GM19452 (cell line): Measurements from ENCODE around the gene TMEM171.

Source experiments
- ATAC-seq: cut with Tn5 transposase; IDR thresholded peaks from one replicate; pipeline ENCODE4 v1.9.1; 2021; ENCODE audit not compliant: unreplicated experiment

The TMEM171 gene

DNA sequence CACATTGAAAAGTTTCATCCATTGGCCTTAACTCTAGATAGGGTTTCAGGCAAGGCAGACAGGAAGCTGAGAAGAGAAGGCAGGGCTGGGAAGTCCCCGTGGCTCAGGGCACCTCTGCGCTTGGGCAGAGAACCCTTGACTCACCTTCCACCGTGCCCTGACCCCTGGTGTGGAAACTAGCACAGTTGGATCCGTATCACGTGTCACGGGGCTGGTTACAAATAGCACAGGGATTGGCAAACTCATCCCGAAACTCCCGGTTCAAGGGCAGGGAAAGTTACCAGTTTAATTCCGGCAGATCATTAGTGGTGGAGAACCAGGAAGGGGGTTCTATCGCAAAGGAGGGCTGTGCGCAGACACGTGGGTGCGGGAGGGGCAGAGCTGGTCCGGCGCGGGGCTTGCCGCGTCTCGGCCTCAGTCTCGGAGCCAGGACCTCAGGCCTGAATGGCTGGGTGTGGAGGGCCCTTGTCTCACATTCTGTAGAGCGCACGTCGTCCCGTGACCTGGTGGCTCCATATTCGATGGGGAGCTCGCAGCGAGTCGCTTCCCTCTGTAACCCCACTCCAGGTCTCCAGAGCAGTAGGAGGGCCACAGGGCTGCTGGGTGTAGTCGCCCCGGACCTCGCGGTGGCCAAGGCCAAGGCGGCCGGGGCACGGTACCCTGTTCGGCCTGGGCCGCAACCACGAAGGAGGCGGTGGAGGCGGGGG lies 771 bp upstream of the TMEM171 start:
- no peak for ATAC-seq

DNA sequence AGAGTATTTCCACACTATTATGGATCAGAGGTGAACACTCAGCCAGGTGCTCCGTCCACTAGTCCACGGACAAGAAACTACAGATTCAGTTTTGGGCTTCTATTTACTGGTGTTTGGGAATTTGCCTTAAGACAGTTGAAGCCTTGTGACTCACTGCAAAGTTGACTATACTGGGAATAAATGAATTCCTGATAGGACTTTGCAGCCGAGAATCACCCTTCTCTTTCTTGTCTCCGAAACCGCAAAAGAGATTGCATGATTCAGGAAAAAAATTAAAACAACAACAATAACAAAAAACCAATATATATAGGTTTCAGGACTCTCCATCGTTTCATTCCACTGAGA lies 716 bp downstream of the TMEM171 start:
- no peak for ATAC-seq

DNA sequence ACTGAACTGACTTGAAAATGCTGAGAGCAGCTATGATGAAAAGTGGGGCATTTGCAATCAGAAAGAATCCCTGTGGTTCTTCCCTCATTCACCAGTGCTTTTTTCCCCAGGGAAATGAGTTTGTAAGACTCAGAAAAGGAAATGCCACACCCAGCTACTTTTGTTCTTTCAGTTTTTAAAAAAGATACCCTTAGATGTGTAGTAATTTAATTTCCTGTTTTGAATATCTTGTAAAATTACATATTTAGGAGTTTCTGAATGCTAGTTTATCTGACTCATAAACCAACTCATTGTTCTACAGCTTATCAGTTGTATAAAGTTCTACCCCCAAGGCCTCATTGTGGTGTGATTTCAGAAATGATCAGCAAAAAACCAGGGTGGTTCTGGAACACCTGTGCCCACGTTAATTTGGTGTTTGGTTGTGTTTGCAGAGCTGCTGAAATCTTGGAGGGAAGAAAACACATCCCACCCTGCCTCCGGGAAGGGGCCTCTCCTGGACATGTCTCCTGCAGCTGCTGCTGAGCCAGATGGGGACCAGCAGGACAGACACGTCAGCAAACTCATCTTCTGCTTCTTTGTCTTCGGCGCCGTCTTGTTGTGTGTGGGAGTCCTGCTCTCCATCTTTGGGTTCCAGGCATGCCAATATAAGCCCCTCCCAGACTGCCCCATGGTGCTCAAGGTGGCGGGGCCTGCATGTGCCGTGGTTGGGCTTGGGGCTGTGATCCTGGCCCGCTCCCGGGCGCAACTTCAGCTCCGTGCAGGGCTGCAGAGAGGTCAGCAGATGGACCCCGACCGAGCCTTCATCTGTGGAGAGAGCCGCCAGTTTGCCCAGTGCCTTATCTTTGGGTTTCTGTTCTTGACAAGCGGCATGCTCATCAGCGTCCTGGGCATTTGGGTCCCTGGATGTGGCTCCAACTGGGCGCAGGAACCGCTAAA lies 2.8 kb downstream of the TMEM171 start:
- ATAC-seq = no peak

DNA sequence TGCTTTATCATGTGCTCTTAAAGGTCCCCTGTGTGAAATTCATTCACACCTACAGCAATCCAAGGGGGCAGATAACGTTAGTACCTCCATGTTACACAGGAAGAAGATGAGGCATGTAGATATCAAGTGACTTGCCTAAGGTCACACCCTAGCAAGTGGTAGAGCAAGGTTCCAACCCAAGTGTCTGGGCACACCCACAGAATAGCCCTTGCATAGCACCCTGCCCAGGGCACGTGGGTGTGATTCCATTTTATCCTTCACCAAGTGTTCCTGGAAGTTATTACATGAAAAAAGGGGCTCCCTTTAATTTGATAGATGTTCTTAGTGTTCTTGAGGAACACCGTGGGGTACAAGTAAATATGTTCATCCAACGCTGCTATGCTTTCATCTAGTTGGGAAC lies 4.9 kb downstream of the TMEM171 start:
- ATAC-seq = no peak

DNA sequence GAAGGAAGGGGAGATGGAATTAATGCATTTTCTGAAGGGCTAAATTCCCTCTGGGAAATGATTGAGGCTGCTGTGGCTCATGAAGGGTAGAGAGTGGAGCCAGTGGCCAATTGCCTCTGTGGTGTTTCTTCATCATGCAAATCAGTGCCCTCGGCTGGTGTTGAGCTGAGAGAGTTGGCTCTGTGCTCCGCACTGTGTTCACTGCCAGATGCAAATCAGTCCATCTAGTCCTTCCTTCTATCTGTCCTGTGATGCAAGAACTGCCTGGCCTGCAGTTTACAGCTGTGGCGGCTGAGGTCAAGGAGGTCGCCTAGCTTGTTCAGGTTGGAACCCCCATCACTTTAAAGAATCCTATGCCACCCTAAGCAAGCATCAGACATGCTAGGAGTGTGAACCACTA lies 6.0 kb downstream of the TMEM171 start:
- no peak for ATAC-seq

DNA sequence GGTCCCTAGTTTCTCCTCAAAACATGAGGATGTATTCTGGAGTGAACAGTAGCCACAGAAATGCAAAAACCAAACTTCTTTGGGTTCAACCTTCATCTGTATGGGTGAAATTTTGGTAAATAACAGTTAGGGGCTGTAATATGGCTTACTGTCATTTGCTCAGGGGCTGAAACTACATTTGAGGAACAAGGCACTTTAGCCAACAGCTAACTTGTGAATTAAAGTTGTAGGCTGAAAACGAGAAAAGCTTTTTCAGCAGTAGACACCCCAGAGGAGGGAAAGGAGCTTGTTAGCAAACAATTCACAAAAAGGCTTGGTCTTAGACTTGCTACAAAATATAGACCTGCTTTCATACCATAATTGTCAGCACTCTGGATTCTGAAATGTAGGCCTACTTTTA lies 6.6 kb downstream of the TMEM171 start:
- no peak for ATAC-seq

DNA sequence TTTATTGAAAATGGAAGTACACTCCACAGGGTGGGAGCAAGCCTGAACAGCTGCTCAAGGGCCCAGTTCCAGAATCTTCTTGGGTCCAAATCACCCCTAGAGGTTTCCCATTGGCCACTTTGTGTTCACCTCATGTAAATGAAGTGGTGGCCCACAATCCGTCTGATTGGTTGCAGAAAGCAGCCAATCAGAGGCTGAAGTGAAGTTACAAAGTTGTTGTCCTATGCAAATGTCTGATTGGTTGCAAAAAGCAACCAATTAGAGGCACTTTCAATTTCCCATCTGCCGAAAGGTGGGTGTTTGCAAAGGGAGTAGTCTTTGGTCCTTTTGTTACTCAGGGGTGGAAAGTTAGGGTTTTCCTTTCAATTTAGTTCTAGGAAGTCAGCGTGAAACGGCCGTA lies 8.8 kb downstream of the TMEM171 start:
- no peak for ATAC-seq

DNA sequence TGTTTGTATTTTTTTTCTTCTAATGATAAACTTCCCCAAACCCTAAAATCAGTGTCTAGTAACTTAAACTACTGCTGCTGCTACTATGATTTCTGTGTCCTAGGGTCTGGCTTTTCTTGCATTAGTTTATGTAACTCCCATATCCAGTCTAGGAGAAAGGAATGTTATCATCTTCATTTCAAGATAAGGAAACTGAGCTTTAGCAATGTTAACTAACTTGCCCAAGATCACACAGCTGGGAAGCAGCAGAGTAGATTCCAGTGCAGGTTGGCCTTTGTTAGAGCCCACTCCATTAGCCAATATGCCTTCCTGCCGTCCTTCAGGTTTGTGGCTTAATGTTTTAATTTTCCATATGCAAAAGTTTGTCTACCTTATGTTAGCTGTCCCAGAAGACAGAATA lies 10.4 kb downstream of the TMEM171 start:
- no peak for ATAC-seq

DNA sequence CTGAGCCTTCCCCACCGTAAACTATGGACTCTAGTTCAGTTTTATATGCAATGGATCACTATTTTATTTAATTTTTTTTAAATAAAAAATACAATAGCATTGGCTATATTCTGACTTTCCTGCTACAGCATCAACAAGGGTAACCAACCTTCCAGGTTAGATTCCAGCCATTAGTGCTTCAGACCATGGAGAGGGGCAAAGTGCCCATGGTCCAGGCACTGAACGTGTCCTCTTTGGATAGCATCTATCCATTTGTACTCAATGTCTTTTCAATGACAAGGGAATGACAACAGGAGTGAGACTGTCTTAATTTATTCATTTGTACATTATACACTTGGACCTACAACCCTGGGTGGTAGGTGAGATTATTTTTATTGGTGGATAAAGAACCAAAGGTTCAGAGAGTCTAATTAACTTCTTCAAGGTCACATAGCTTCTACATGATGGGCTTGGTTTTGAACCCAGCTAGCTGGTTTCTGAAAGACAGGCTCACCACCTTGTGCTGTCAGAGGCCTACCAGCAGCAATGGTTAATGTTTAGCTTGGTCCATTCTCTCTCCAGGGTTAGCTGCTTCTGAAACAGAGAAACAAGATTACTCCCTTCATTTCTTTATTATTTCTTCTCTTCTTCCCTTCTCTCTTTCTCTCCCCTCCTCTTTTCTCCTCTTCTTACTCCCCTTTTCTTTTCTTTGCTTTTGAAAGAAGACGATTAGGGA lies 11.5 kb downstream of the TMEM171 start:
- no peak for ATAC-seq

DNA sequence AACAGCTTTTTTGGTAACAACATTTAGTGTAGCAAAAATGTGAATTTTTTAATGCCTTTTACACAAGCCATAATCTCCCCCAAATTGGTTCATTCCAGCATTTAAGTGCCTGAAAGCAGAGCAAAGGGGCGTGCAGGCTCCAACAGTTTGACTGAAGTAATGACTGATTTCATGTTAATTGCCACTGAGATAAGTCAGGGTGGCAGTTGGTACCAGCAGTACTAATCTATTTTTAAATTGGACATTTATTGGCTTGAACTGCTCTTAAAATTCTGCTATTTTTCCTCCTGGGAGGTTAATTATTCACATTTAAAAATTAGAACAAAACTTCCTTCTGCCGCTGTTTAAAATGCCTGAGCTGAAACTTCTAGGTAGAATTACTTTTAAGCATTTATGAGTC lies 12.4 kb downstream of the TMEM171 start:
- no peak for ATAC-seq

DNA sequence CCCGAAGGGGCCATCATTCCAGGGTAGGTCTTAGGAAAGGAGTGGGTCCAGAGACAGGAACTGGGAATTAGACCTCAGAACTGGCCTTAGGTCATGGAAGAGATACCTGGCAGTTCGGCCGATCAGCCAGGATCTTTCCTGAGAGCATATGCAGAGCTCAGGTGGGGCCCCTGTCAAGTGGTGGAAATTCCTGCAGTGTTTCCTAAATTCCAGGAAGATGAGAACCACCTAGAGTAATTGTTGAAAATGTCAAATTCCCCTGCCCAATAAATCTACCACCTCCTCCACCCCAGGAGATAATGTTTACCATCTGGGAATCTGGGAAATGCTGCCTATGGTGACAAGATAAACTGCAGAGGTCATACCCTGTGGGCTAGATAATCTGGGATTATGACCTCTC lies 14.6 kb downstream of the TMEM171 start:
- no peak for ATAC-seq

DNA sequence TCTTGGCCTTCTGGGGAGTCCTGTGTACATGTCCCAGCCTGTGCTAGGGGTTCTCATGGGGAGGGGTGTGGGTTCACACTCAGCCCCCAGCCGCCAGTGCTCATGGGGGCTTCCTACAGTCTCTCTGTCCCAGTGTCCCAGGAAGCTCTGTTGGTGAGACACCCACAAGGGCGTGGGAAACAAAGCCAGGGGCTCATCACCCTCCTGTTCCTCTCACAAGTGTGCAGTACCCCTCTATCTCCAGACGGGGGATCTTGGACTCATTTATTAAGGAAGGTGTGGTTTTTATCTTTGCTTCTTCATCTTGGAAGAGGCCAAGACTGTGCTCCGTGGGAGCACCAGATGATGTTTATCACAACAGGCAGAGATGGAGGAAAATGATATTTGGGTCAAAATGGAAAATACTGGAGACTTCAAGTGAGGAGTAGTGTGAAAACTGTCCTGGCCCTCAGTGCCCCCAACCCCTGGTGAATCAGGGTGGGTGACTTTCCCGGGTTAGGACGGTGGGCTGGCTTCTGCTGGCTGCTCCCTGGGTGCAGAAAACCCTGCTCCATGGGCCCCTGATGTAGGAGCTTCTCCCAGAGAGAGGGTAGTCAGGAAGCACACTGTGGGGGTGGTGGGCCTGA lies 15.2 kb downstream of the TMEM171 start:
- no peak for ATAC-seq

DNA sequence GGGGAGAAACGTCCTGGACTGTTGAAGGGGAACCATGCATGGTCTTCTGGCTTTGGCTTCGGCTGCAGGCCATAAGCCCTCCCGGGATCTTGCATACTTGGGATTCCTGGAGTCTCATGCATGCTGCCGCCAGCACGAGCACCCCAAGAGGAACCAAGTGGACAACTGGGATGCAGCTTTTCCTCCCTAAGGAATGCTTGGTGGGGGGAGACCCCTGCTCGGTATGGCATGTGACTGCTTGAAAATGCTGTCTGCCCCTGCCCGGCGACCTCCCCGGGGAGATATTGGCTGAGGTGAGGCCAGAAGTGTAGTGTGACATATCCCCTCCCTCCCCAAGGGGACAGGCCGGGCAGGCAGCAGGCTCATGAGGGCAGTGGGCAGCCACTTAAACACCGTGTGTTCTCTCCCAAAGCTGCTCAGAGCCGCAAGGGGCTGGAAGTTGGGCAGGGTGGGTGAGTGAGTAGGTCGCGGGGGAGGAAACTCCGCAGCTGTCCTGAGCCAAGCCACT lies 15.7 kb downstream of the TMEM171 start:
- ATAC-seq = no peak

DNA sequence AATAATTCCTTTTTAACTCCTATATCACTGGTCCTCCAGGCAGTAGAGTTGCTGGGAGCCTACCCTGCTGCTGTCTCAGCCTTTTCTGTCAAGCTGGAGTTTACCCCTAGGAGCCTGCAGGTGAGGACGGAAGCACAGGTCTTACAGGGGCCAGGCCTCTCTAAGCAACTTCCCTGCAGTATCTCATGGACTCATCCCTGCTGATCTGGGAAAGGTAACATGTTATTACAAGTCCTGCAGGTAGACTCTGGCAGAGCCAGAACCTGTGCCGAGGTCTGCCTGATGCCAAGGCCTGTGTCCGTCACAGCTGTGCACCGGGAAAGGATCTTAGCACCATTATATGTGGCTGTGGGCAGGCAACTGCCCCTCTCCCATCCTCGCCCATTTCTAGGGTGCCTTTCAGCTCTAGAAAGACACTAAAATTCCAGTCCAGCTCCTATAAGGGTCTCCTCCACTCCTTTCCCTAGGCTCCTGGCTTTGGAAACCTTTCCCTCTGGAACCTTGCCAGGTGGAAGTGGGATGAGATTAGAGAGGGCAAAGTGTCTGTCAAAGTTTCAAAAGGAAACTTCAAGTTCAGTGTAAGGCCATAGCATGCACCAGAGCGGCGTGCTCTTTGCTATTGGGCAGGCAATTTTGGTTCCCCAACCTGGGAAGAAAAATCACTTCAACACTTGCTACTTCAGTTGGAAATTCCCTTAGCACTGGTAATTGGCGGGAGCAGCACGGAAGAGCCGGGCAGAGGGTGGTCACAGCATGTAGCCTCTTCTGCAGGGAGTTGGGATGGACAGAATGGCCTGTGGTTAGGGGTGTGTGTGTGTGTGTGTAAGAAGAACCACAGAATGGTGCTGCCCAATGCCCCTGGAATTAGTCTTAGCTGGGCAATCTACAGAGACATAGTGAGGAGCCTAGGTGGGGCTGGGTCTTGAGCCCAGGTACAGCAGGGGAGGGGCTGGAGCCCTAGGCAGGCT lies 17.5 kb downstream of the TMEM171 start:
- no peak for ATAC-seq

DNA sequence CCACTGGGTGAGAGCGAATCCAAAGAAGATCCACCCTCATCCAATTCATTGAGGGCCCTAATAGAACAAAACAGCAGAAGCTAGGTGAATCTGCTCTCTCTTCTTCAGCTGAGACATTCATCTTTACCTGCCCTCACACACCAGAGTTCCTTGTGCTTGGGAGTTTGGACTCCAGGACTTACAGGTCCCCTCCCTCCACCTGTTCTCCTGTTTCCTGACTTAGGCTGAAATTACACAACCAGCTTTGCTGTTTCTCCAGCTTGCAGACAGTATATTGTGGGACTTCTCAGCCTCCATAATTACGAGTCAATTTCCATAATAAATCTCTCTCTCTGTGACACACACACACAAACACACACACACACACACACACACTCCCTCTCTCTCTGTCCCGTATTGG lies 19.1 kb downstream of the TMEM171 start:
- no peak for ATAC-seq

DNA sequence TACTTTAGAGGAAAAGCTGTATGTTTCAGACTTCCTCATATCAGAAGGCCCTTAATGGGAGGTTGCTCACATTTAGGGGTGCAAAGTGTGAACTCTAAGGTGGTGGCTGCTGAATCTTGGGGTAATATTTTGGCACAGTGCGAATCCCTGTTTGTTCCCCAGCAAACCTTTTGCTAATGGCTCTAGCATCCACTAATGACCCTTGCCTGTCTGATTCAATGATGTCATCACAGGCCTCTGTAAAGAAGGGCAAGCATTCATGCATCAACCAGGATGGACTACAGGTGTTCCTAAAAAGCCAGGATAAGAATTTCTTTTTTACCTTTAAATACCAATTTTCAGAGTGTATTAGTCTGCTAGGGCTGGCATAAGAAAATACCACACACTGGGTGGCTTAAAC lies 20.4 kb downstream of the TMEM171 start:
- ATAC-seq = no peak

DNA sequence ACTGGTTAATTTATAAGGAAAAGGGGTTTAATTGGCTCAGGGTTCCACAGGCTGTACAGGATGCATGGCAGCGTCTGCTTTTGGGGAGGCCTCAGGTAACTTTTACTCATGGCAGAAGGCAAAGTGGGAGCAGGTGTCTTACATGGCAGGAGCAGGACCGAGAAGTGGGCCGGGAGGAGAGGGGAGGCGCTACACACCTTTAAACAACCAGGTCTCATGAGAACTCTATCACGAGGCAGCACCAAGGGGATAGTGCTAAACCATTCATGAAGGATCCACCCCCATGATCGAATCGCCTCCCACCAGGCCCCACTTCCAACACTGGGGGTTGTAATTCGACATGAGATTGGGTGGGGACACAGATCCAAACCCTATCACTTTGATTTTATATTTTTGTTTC lies 21.7 kb downstream of the TMEM171 start:
- no peak for ATAC-seq

DNA sequence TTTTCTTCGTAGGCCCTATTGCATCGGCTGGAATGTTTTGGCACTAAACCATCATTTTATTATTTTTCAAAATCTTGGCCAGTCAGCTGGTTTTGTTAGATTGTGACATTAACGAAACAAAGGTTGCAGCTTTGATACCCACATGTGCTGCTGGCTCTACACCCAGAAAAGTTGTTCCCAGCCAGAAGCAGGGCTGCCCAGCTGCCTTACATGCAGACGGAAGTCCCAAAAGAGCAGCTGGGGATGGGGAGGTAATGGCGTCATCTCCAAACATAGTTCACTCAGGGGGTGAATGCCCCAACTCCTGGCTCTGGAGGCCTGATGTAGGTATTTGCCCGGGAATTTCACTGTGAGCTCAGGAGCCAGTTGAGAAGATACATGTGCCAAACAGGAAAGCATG lies 23.3 kb downstream of the TMEM171 start:
- no peak for ATAC-seq

DNA sequence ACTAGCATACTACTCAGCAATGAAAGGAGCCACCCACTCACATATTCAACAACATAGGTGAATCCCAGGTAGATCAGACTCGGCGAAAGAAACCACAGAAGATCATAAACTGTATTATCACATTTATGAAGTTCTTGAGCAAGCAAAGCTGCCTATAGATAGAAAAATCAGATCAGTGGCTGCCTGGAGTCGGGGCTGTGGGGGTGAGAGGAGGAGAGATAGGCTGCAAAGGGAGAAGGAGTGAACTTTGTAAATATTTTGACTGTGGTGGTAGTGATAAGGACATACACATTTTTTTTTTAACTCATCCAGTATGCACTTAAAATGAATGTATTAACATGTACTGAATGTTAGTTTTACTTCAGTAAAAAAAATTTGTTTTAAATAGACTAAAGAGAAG lies 29.2 kb downstream of the TMEM171 start:
- ATAC-seq = no peak

DNA sequence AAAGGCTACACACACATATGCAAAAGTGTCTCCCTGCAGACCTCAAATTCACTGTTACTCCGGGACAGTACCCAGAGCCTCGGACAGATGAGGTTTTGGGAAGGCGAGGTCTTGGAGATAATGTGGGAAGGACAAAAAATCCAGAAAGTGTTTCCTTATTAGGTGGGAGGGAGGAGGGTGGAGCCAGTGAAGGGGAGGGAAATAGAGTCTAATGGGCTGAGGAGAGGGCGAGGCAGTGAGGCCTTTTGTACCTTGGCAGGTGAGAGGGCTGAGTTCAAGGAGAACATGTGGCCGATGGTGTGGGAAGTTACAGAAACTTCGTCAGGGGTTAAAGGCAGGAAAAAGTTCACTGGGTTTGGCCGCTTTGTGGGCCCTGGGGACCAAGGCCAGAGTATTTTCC lies 30.5 kb downstream of the TMEM171 start:
- no peak for ATAC-seq
